Breast epithelium (tissue), 4 donors: ENCODE measurements around the gene MTNR1A. TPM values are rescaled to one million over a fixed set of nuclear protein-coding genes. Genes with fewer than 3 reads are reported as not detected.

Source experiments
- DNase-seq, 2 donors: peaks; one replicate each; pipeline ENCODE4 v3.0.0-alpha.2; 2019; ENCODE audit warnings: low spot score in 2 of 2
- H3K27ac ChIP-seq, 2 donors: fragments of 200-600 bp; sonication (generic) in 1 of 2; one replicate each; pipeline ENCODE4 v1.5.1; 2016 to 2019; ENCODE audit warnings: mild to moderate bottlenecking in 1 of 2
- H3K27me3 ChIP-seq, 2 donors: fragments of 200-600 bp; sonication (generic) in 1 of 2; one replicate each; pipeline versions ENCODE4 v1.5.1 to v1.6.0; 2017 to 2019; ENCODE audit warnings: control low read depth in 1 of 2, mild to moderate bottlenecking in 1 of 2
- H3K36me3 ChIP-seq: fragments of 200-600 bp; one replicate; pipeline ENCODE4 v1.5.1; 2019
- H3K4me1 ChIP-seq, 2 donors: fragments of 200-600 bp; sonication (generic); one replicate each; pipeline ENCODE4 v1.5.1; 2016 to 2019; ENCODE audit warnings: control low read depth in 1 of 2
- H3K4me3 ChIP-seq, 3 donors: fragments of 200-600 bp; sonication (generic); 1 replicate in 2 of 3; 2 replicates in 1 of 3; pipeline ENCODE4 v1.5.1; 2016 to 2019; ENCODE audit warnings: mild to moderate bottlenecking in 3 of 3, moderate library complexity in 2 of 3
- H3K9me3 ChIP-seq, 2 donors: fragments of 200-600 bp; sonication (generic) in 1 of 2; one replicate each; pipeline ENCODE4 v1.5.1; 2016 to 2019; ENCODE audit warnings: control low read depth in 1 of 2
- POLR2A ChIP-seq: fragments of 450-650 bp; IDR thresholded peaks from one replicate; pipeline ENCODE4 v1.6.1; 2016; ENCODE audit warnings: antibody characterized with exemption, mild to moderate bottlenecking, moderate library complexity
- POLR2AphosphoS5 ChIP-seq, 3 donors: sonication (generic); formaldehyde crosslinking; IDR thresholded peaks; one replicate each; pipeline ENCODE4 v1.6.1; 2017; ENCODE audit warnings: antibody characterized with exemption in 3 of 3
- intact Hi-C: fragments of 100-400 bp; cut with DNase I; formaldehyde crosslinking; loops from one replicate; pipeline ENCODE4 v1.15.1; 2023; ENCODE audit warnings: low total_unique reads
- total RNA-seq, 3 donors: library from RNA; depleted of rRNA; stranded (reverse); fragments of >200 nt; gene quantifications; one replicate each; pipeline ENCODE4 v1.1.0, GENCODE V29; 2016
- TF ChIP-seq, protein P1 (sequence below), 3 donors: fragments of 450-650 bp; IDR thresholded peaks; one replicate each; pipeline ENCODE4 v1.5.1; 2016 to 2017; ENCODE audit warnings: antibody characterized with exemption in 3 of 3, mild to moderate bottlenecking in 3 of 3, moderate library complexity in 3 of 3

The MTNR1A gene
- total RNA-seq, 3 donors from 2014 or later, result not detected

DNA sequence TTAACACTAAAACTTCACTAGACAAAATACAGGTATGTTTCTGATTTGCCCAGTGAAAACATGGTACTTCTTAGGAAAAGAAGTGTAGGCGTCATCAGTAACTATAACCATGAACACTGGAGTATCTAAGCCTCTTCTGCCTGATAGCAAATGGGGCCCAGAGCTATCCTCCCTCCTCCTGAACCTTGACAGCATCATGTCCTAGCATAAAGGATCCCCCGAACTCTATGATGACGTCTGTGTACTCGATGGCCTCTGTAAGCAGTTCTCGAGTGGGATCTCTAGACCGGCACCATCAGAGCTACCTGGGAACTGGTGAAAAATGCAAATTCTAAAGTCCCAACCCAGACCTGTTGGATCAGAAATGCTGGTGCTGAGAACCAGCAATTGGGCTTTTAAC is 36.3 kb upstream of the MTNR1A start:
- Histone ChIP-seq H3K36me3 (peaks cover 2% of the 10 kb centered on the region), H3K9me3 (no peaks in the 10 kb centered on the region), H3K4me3 (no peak overlapping the region), H3K27me3 (no peaks in the 10 kb centered on the region), H3K27ac (no peak overlapping the region), H3K4me1 (no peaks in the 10 kb centered on the region)
- TF ChIP-seq, protein P1, sequence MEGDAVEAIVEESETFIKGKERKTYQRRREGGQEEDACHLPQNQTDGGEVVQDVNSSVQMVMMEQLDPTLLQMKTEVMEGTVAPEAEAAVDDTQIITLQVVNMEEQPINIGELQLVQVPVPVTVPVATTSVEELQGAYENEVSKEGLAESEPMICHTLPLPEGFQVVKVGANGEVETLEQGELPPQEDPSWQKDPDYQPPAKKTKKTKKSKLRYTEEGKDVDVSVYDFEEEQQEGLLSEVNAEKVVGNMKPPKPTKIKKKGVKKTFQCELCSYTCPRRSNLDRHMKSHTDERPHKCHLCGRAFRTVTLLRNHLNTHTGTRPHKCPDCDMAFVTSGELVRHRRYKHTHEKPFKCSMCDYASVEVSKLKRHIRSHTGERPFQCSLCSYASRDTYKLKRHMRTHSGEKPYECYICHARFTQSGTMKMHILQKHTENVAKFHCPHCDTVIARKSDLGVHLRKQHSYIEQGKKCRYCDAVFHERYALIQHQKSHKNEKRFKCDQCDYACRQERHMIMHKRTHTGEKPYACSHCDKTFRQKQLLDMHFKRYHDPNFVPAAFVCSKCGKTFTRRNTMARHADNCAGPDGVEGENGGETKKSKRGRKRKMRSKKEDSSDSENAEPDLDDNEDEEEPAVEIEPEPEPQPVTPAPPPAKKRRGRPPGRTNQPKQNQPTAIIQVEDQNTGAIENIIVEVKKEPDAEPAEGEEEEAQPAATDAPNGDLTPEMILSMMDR (IDR thresholded peaks at IDR 0.05), result no peak
- TF ChIP-seq POLR2A (no peak), POLR2AphosphoS5 (IDR thresholded peaks at IDR 0.05) (no peak)
- intact Hi-C loops, result no loop called here
- no peak for DNase-seq

- Histone ChIP-seq H3K4me1 (no peaks in the 10 kb centered on the region), H3K27ac (no peak overlapping the region), H3K36me3 (no peaks in the 10 kb centered on the region), H3K27me3 (no peaks in the 10 kb centered on the region), H3K9me3 (no peaks in the 10 kb centered on the region), H3K4me3 (no peak overlapping the region)
- intact Hi-C loops, result no loop called here
- DNase-seq, result no peak
- TF ChIP-seq POLR2AphosphoS5 (IDR thresholded peaks at IDR 0.05), result no peak
Measured at GRCh38 chr4:186588503-186588902, 33.1 kb upstream of the MTNR1A start.

GRCh38 chr4:186587416-186588018 is 32.1 kb upstream of the MTNR1A start:
- intact Hi-C loops, result no loop called here
- Histone ChIP-seq H3K9me3 (no peaks in the 10 kb centered on the region), H3K27ac (no peak overlapping the region), H3K4me1 (no peaks in the 10 kb centered on the region), H3K4me3 (no peak overlapping the region), H3K27me3 (no peaks in the 10 kb centered on the region), H3K36me3 (no peaks in the 10 kb centered on the region)
- peak in 1 of 2 donors; percentile 47 for DNase-seq
- TF ChIP-seq POLR2AphosphoS5 (IDR thresholded peaks at IDR 0.05), result no peak
- no peak for TF ChIP-seq POLR2A
- TF ChIP-seq, protein P1 (IDR thresholded peaks at IDR 0.05), result peak in 2 of 3 donors; percentile 68 to 77

DNA sequence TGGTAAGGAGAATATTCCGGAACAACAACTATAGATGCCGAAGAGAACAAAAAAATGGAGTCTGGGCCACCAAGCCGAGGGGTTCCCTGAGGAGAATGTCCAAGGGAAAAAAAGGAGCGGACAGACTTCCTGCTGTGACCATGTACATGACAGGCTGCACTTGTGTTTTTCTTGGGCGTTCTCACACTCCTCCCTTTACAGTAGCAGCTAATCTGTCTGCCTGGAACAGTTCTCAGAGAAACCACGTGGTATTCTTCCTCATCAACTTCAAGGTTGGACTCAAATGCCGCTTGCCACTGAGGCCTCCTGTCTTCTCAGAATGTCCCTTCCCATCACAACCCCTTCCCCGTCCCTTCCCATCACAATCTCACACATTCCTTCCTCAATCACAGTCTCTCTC is 30.8 kb upstream of the MTNR1A start:
- Histone ChIP-seq H3K4me3 (no peak overlapping the region), H3K27ac (no peak overlapping the region), H3K4me1 (no peaks in the 10 kb centered on the region), H3K9me3 (no peaks in the 10 kb centered on the region), H3K36me3 (no peaks in the 10 kb centered on the region), H3K27me3 (no peaks in the 10 kb centered on the region)
- TF ChIP-seq POLR2AphosphoS5 (IDR thresholded peaks at IDR 0.05) (no peak), POLR2A (no peak)
- TF ChIP-seq, protein P1 (IDR thresholded peaks at IDR 0.05), result no peak
- no peak for DNase-seq
- intact Hi-C loops, result no loop called here

- Histone ChIP-seq H3K9me3 (no peaks in the 10 kb centered on the region), H3K27ac (no peak overlapping the region), H3K27me3 (no peaks in the 10 kb centered on the region), H3K4me1 (no peaks in the 10 kb centered on the region), H3K36me3 (no peaks in the 10 kb centered on the region), H3K4me3 (no peak overlapping the region)
- TF ChIP-seq POLR2AphosphoS5 (IDR thresholded peaks at IDR 0.05), result no peak
- TF ChIP-seq, protein P1 (IDR thresholded peaks at IDR 0.05), result no peak
- no peak for TF ChIP-seq POLR2A
- intact Hi-C loops, result no loop called here
- no peak for DNase-seq
Measured at GRCh38 chr4:186584912-186585311, 29.5 kb upstream of the MTNR1A start.

GRCh38 chr4:186581421-186581820 is 26.1 kb upstream of the MTNR1A start:
- no peak for DNase-seq
- H3K9me3 ChIP-seq, result no peaks in the 10 kb centered on the region
- no peaks in the 10 kb centered on the region for H3K36me3 ChIP-seq
- H3K27me3 ChIP-seq, result no peaks in the 10 kb centered on the region
- intact Hi-C loops, result no loop called here
- TF ChIP-seq POLR2A, result no peak
- TF ChIP-seq POLR2AphosphoS5 (IDR thresholded peaks at IDR 0.05), result no peak
- TF ChIP-seq, protein P1 (IDR thresholded peaks at IDR 0.05), result no peak
- no peak overlapping the region for H3K27ac ChIP-seq
- no peak overlapping the region for H3K4me3 ChIP-seq
- H3K4me1 ChIP-seq, result no peaks in the 10 kb centered on the region
